Tibial nerve (tissue), 4 donors: ENCODE results near the gene PPFIBP2. TPM values are rescaled to one million over a fixed set of nuclear protein-coding genes. Genes with fewer than 3 reads are reported as not detected.

ENCODE experiments used
- DNase-seq, 2 donors: peaks; one replicate each; pipeline ENCODE4 v3.0.0-alpha.2; 2019; ENCODE audit warnings: low spot score in 2 of 2
- H3K27ac ChIP-seq, 4 donors: fragments of 200-600 bp; sonication (generic) in 3 of 4; one replicate each; pipeline ENCODE4 v1.5.1; 2017 to 2019; ENCODE audit warnings: mild to moderate bottlenecking in 1 of 4
- H3K27me3 ChIP-seq, 2 donors: fragments of 200-600 bp; sonication (generic) in 1 of 2; one replicate each; pipeline versions ENCODE4 v1.5.1 to v1.6.0; 2017 to 2019
- H3K36me3 ChIP-seq, 3 donors: fragments of 200-600 bp; sonication (generic); one replicate each; pipeline ENCODE4 v1.5.1; 2018 to 2019
- H3K4me1 ChIP-seq, 4 donors: fragments of 200-600 bp; sonication (generic) in 3 of 4; one replicate each; pipeline ENCODE4 v1.5.1; 2017 to 2019
- H3K4me3 ChIP-seq, 4 donors: fragments of 200-600 bp; sonication (generic) in 3 of 4; one replicate each; pipeline ENCODE4 v1.5.1; 2017 to 2019; ENCODE audit warnings: mild to moderate bottlenecking in 1 of 4, moderate library complexity in 1 of 4
- H3K9me3 ChIP-seq, 4 donors: fragments of 200-600 bp; sonication (generic) in 3 of 4; one replicate each; pipeline ENCODE4 v1.5.1; 2017 to 2019
- CTCF ChIP-seq, 5 experiments: fragments of 200-600 bp in 3 of 5; fragments of 450-650 bp in 2 of 5; sonication (generic) in 3 of 5; IDR thresholded peaks; one replicate each; pipeline ENCODE4 v1.5.1; 2016 to 2019; ENCODE audit warnings: antibody characterized with exemption in 5 of 5, mild to moderate bottlenecking in 3 of 5, moderate library complexity in 2 of 5
- EP300 ChIP-seq, 2 donors: sonication (generic); formaldehyde crosslinking; IDR thresholded peaks; one replicate each; pipeline ENCODE4 v1.6.1; 2017; ENCODE audit warnings: antibody characterized with exemption in 2 of 2, mild to moderate bottlenecking in 1 of 2
- POLR2A ChIP-seq, 2 donors: fragments of 450-650 bp; IDR thresholded peaks; one replicate each; pipeline ENCODE4 v1.6.1; 2017; ENCODE audit warnings: antibody characterized with exemption in 2 of 2, mild to moderate bottlenecking in 2 of 2, moderate library complexity in 2 of 2
- WGBS, 2 donors: methylation state at CpG; one replicate each; pipeline ENCODE4 v1.1.5; 2018; 5-methylcytosine and 5-hydroxymethylcytosine counted together
- total RNA-seq, 4 donors: library from RNA; depleted of rRNA; stranded (reverse); fragments of >200 nt; gene quantifications; one replicate each; pipeline ENCODE4 v1.1.0, GENCODE V29; 2016

PPFIBP2 gene
- total RNA-seq, 4 donors from 2014 or later = 19.8 to 110 (median 29.2) TPM

- DNase-seq = no peak
- no peaks in the 10 kb centered on the region for H3K36me3 ChIP-seq
- peaks cover 0 to 38% (median 8%) of the 10 kb centered on the region in 4 donors for H3K4me1 ChIP-seq
- H3K27me3 ChIP-seq = no peaks in the 10 kb centered on the region
- 81 to 89% methylated on average over 3 of the region's 3 CpGs for WGBS, 2 donors
- peak overlapping the region in 2 of 4 donors; percentile 81 to 89 for H3K27ac ChIP-seq
- TF ChIP-seq POLR2A (IDR thresholded peaks at IDR 0.05) = no peak
- no peaks in the 10 kb centered on the region for H3K9me3 ChIP-seq
- no peak overlapping the region for H3K4me3 ChIP-seq
These were observed 90.6 kb downstream of the PPFIBP2 start for GRCh38 chr11:7604331-7604955.

DNA sequence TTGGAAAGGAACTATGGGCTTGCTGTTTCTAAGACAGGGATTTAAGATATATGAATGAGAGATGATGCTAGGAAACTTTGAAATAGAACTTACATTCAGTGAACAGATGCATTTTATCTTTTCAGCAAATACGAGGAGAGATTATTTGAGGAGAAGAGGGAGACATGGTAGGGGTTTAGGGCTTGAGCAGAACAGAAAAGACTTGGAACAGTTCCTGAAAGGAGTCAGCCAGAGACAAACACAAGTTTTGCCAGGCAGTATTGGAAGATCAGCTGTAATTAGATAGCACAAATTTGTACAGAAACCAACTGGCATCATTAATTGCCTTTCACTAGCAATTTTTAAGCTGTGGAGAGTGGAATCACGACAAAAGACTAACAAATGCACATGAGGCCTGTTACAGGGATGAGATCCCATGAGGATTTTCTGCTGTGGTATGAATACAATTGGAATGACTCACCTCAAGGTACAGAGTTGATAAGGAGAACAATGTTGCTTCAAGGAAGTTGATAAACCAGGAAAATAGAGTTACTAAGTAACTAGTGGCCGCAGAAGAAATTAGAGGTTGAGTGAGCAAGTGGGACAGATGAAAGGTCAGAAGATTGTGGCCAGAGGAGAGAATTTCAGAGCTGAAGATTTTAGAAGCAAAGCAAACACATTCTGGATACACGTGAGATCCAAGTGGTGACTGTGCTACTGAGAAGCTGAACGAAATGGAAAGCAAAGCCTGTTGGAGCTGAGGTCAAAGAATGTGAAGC is 91.6 kb downstream of the PPFIBP2 start:
- no peaks in the 10 kb centered on the region for H3K9me3 ChIP-seq
- peak overlapping the region in 2 of 4 donors; percentile 13 to 89 for H3K27ac ChIP-seq
- TF ChIP-seq CTCF (IDR thresholded peaks at IDR 0.05) = no peak
- TF ChIP-seq EP300 (IDR thresholded peaks at IDR 0.05) = no peak
- no peak for TF ChIP-seq POLR2A (IDR thresholded peaks at IDR 0.05)
- H3K27me3 ChIP-seq = no peaks in the 10 kb centered on the region
- peaks cover 0 to 32% (median 8%) of the 10 kb centered on the region in 4 donors for H3K4me1 ChIP-seq
- H3K4me3 ChIP-seq = no peak overlapping the region
- DNase-seq = no peak
- WGBS, 2 donors = 70 to 73% methylated on average over 5 of the region's 5 CpGs
- H3K36me3 ChIP-seq = peaks cover 0 to 5% (median 0%) of the 10 kb centered on the region in 3 donors

DNA sequence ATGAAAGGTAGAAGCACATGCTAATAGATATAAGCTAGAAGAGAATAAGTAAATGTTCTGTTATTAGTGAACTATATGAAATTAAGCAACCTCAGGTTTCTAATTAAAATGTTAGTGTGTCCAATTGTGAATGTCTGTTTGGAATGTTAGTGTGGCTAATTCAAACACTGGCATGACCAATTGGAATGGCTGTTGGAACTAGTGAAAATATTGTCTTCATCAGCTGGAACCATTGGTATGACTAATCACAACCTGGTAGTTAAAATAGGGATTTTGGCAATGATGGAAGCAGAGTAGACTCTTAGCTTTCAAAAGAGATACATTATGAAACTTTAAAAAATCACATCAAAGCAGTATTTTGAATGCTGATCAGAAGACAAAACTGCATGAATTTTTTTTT is 92.7 kb downstream of the PPFIBP2 start:
- Histone ChIP-seq H3K27ac (peak overlapping the region in 1 of 4 donors; percentile 5), H3K4me1 (peaks cover 0 to 21% (median 4%) of the 10 kb centered on the region in 4 donors), H3K27me3 (no peaks in the 10 kb centered on the region), H3K9me3 (no peaks in the 10 kb centered on the region), H3K36me3 (peaks cover 0 to 15% (median 0%) of the 10 kb centered on the region in 3 donors), H3K4me3 (no peak overlapping the region)
- no peak for DNase-seq
- TF ChIP-seq EP300 (IDR thresholded peaks at IDR 0.05) (no peak), POLR2A (IDR thresholded peaks at IDR 0.05) (no peak), CTCF (IDR thresholded peaks at IDR 0.05) (no peak)

GRCh38 chr11:7609015-7609414 is 95.2 kb downstream of the PPFIBP2 start:
- no peak for DNase-seq
- no peak for TF ChIP-seq EP300 (IDR thresholded peaks at IDR 0.05)
- TF ChIP-seq CTCF (IDR thresholded peaks at IDR 0.05) = no peak
- TF ChIP-seq POLR2A (IDR thresholded peaks at IDR 0.05) = no peak
- 74 to 79% methylated on average over 4 of the region's 4 CpGs for WGBS, 2 donors

GRCh38 chr11:7609521-7609920 is 95.7 kb downstream of the PPFIBP2 start:
- DNase-seq = no peak
- no peaks in the 10 kb centered on the region for H3K27me3 ChIP-seq
- TF ChIP-seq EP300 (IDR thresholded peaks at IDR 0.05) = no peak
- H3K27ac ChIP-seq = no peak overlapping the region
- no peak overlapping the region for H3K4me3 ChIP-seq
- H3K9me3 ChIP-seq = no peaks in the 10 kb centered on the region
- H3K36me3 ChIP-seq = peaks cover 0 to 30% (median 0%) of the 10 kb centered on the region in 3 donors
- peaks cover 0 to 14% (median 0%) of the 10 kb centered on the region in 4 donors for H3K4me1 ChIP-seq

More at GRCh38 chr11:7609015-7609414, 95.2 kb downstream of the PPFIBP2 start:
- Histone ChIP-seq H3K4me1 (peaks cover 0 to 14% (median 0%) of the 10 kb centered on the region in 4 donors), H3K36me3 (peaks cover 0 to 27% (median 0%) of the 10 kb centered on the region in 3 donors), H3K9me3 (no peaks in the 10 kb centered on the region), H3K27ac (no peak overlapping the region), H3K27me3 (no peaks in the 10 kb centered on the region), H3K4me3 (no peak overlapping the region)

- H3K27ac ChIP-seq = no peak overlapping the region
- H3K36me3 ChIP-seq = peaks cover 0 to 30% (median 0%) of the 10 kb centered on the region in 3 donors
- no peak for TF ChIP-seq POLR2A (IDR thresholded peaks at IDR 0.05)
- TF ChIP-seq EP300 (IDR thresholded peaks at IDR 0.05) = no peak
- TF ChIP-seq CTCF (IDR thresholded peaks at IDR 0.05) = no peak
- H3K4me3 ChIP-seq = no peak overlapping the region
- 88 to 92% methylated on average over 3 of the region's 3 CpGs for whole genome bisulfite sequencing, 2 donors
- H3K4me1 ChIP-seq = peaks cover 0 to 8% (median 0%) of the 10 kb centered on the region in 4 donors
- H3K27me3 ChIP-seq = no peaks in the 10 kb centered on the region
- no peaks in the 10 kb centered on the region for H3K9me3 ChIP-seq
- no peak for DNase-seq
These were observed 96.6 kb downstream of the PPFIBP2 start for GRCh38 chr11:7610393-7610792.
